A549 (cell line): ENCODE results near the gene VIPR1.

ENCODE experiments used
- CTCF ChIP-seq: fragments of >200 bp; sonication (Bioruptor Twin); formaldehyde crosslinking; IDR thresholded peaks from 3 replicates; pipeline ENCODE4 v1.5.1; 2016
- ESRRA ChIP-seq: fragments of 150-350 bp; IDR thresholded peaks from 2 replicates; pipeline ENCODE4 v1.6.1; 2014; ENCODE audit warnings: mild to moderate bottlenecking, low read length, borderline replicate concordance
- NPAS2 ChIP-seq: fragments of 250-450 bp; sonication (Bioruptor Pico); IDR thresholded peaks from 2 replicates; pipeline ENCODE4 v1.8.0; 2022; ENCODE audit warnings: mild to moderate bottlenecking, moderate library complexity, borderline replicate concordance

- no peak for TF ChIP-seq NPAS2 (CRISPR knock-in tag)
- no peak for TF ChIP-seq CTCF
- no peak for TF ChIP-seq ESRRA
These were observed 8.7 kb upstream of the VIPR1 start for GRCh38 chr3:42493798-42494151.
